ENCODE measurements around the gene LRATD1.

DNA sequence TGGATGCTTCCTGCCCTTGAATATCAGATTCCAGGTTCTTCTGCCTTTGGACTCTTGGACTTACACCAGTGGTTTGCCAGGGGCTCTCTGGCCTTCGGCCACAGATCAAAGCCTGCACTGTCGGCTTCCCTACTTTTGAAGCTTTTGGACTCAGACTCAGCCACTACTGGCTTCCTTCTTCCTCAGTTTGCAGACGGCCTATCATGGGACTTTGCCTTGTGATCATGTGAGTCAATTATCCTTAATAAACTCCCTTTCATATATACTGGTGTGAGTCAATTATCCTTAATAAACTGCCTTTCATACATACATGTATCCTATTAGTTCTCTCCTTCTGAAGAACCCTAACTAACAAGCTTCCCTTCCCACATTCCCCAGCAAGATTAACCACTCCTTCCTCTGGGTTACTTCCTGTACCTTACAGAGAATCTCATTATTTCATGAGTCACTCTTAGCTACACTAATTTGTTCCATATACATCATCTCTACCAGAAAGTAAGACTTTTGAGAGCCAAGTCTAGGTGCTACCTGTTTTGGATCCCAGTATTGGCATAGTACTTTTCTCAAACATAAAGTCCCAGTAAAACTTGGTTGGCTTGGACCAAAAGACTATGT is 31.3 kb upstream of the LRATD1 start:
- TF ChIP-seq EP300 (IDR thresholded peaks at IDR 0.05): no peak
- TF ChIP-seq, protein P1, sequence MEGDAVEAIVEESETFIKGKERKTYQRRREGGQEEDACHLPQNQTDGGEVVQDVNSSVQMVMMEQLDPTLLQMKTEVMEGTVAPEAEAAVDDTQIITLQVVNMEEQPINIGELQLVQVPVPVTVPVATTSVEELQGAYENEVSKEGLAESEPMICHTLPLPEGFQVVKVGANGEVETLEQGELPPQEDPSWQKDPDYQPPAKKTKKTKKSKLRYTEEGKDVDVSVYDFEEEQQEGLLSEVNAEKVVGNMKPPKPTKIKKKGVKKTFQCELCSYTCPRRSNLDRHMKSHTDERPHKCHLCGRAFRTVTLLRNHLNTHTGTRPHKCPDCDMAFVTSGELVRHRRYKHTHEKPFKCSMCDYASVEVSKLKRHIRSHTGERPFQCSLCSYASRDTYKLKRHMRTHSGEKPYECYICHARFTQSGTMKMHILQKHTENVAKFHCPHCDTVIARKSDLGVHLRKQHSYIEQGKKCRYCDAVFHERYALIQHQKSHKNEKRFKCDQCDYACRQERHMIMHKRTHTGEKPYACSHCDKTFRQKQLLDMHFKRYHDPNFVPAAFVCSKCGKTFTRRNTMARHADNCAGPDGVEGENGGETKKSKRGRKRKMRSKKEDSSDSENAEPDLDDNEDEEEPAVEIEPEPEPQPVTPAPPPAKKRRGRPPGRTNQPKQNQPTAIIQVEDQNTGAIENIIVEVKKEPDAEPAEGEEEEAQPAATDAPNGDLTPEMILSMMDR (IDR thresholded peaks at IDR 0.05): no peak

All from tibial nerve (tissue), 4 donors.